ENCODE data around the gene CSTPP1.
"Not testable (repeated sequence)": the region's sequence is repeated elsewhere in the genome, so short reads cannot be mapped to it uniquely, and the experiment has no call there.

The CSTPP1 gene

GRCh38 chr11:47052576-47052975 lies 116.0 kb downstream of the CSTPP1 start:
- no peak for ATAC-seq

- ATAC-seq: no peak
Measured at GRCh38 chr11:47055534-47055933, 119.0 kb downstream of the CSTPP1 start.

- ATAC-seq: no peak
Measured at GRCh38 chr11:47056261-47056915, 119.8 kb downstream of the CSTPP1 start.

- no peak for ATAC-seq
Measured at GRCh38 chr11:47057365-47057764, 120.8 kb downstream of the CSTPP1 start.

- ATAC-seq: no peak
Measured at GRCh38 chr11:47060807-47061206, 124.2 kb downstream of the CSTPP1 start.

GRCh38 chr11:47061429-47062178 lies 125.0 kb downstream of the CSTPP1 start:
- no peak for ATAC-seq

GRCh38 chr11:47062736-47063135 lies 126.2 kb downstream of the CSTPP1 start:
- no peak for ATAC-seq

GRCh38 chr11:47067401-47067800 lies 130.8 kb downstream of the CSTPP1 start:
- no peak for ATAC-seq

- ATAC-seq: no peak
Measured at GRCh38 chr11:47070769-47071168, 134.2 kb downstream of the CSTPP1 start.

GRCh38 chr11:47071341-47071740 lies 134.8 kb downstream of the CSTPP1 start:
- no peak for ATAC-seq

- ATAC-seq: no peak
Measured at GRCh38 chr11:47071791-47072261, 135.3 kb downstream of the CSTPP1 start.

- ATAC-seq: no peak
Measured at GRCh38 chr11:47078751-47079521, 142.4 kb downstream of the CSTPP1 start.

- not testable (repeated sequence) for ATAC-seq
Measured at GRCh38 chr11:47080775-47081174, 144.2 kb downstream of the CSTPP1 start.

GRCh38 chr11:47083913-47084312 lies 147.4 kb downstream of the CSTPP1 start:
- no peak for ATAC-seq

- no peak for ATAC-seq
Measured at GRCh38 chr11:47087801-47088200, 151.2 kb downstream of the CSTPP1 start.

- ATAC-seq: no peak
Measured at GRCh38 chr11:47093541-47093940, 157.0 kb downstream of the CSTPP1 start.

GRCh38 chr11:47096871-47097270 lies 160.3 kb downstream of the CSTPP1 start:
- not testable (repeated sequence) for ATAC-seq

- ATAC-seq: not testable (repeated sequence)
Measured at GRCh38 chr11:47098223-47098622, 161.7 kb downstream of the CSTPP1 start.

GRCh38 chr11:47099214-47099917 lies 162.8 kb downstream of the CSTPP1 start:
- no peak for ATAC-seq

- ATAC-seq: no peak
Measured at GRCh38 chr11:47099918-47100315, 163.4 kb downstream of the CSTPP1 start.

- ATAC-seq: no peak
Measured at GRCh38 chr11:47101406-47101805, 164.8 kb downstream of the CSTPP1 start.

GRCh38 chr11:47104261-47104950 lies 167.8 kb downstream of the CSTPP1 start:
- no peak for ATAC-seq

All from activated CD4-positive, CD25-positive, alpha-beta regulatory T cell treated with anti-CD3 and anti-CD28 coated beads, Interleukin-2, amount 50 U/mL, for 24 hours (primary cell).